Thyroid gland (tissue), 4 donors: Measurements from ENCODE around the gene SPAG17. TPM values are rescaled to one million over a fixed set of nuclear protein-coding genes. Genes with fewer than 3 reads are reported as not detected.

ENCODE experiments used
- DNase-seq, 2 donors: peaks; one replicate each; pipeline ENCODE4 v3.0.0-alpha.2; 2019
- H3K27ac ChIP-seq, 3 donors: fragments of 200-600 bp; sonication (generic); 1 replicate in 2 of 3; 2 replicates in 1 of 3; pipeline ENCODE4 v1.5.1; 2016 to 2019; ENCODE audit warnings: mild to moderate bottlenecking in 1 of 3, moderate library complexity in 1 of 3
- H3K27me3 ChIP-seq: fragments of 200-600 bp; sonication (generic); one replicate; pipeline ENCODE4 v1.5.1; 2019
- H3K36me3 ChIP-seq, 2 donors: fragments of 200-600 bp; sonication (generic); one replicate each; pipeline ENCODE4 v1.5.1; 2016 to 2019
- H3K4me1 ChIP-seq, 2 donors: fragments of 200-600 bp; sonication (generic); one replicate each; pipeline ENCODE4 v1.5.1; 2017 to 2019
- H3K4me3 ChIP-seq, 3 donors: fragments of 200-600 bp; sonication (generic); replicated peaks in 1 of 3; 1 replicate in 2 of 3; 2 replicates in 1 of 3; pipeline ENCODE4 v1.5.1; 2016; ENCODE audit warnings: mild to moderate bottlenecking in 1 of 3
- H3K9me3 ChIP-seq: fragments of 200-600 bp; sonication (generic); one replicate; pipeline ENCODE4 v1.5.1; 2017
- CTCF ChIP-seq, 6 experiments: fragments of 200-600 bp in 3 of 6; fragments of 450-650 bp in 3 of 6; sonication (generic) in 3 of 6; IDR thresholded peaks; one replicate each; pipeline ENCODE4 v1.5.1; 2016 to 2019; ENCODE audit warnings: antibody characterized with exemption in 6 of 6, mild to moderate bottlenecking in 2 of 6, inconsistent platforms in 1 of 6, moderate library complexity in 1 of 6
- POLR2A ChIP-seq, 2 donors: fragments of 450-650 bp; IDR thresholded peaks; one replicate each; pipeline ENCODE4 v1.6.1; 2017; ENCODE audit warnings: antibody characterized with exemption in 2 of 2, mild to moderate bottlenecking in 2 of 2, moderate library complexity in 1 of 2
- WGBS, 2 donors: methylation state at CpG; one replicate each; pipeline ENCODE4 v1.1.5; 2017; 5-methylcytosine and 5-hydroxymethylcytosine counted together
- intact Hi-C: fragments of 100-400 bp; cut with DNase I; formaldehyde crosslinking; loops from one replicate; pipeline ENCODE4 v1.15.1; 2023
- total RNA-seq, 4 donors: library from RNA; depleted of rRNA; stranded (reverse); fragments of >200 nt; gene quantifications; one replicate each; pipeline ENCODE4 v1.2.3, GENCODE V29; 2016

SPAG17 gene
- total RNA-seq, 4 donors from 2014 or later: 0.81 to 14.6 (median 8.5) TPM

GRCh38 chr1:118204648-118205047 is 19.6 kb upstream of the SPAG17 start:
- no peak overlapping the region for H3K4me3 ChIP-seq
- intact Hi-C loops: no loop called here
- no peak for TF ChIP-seq CTCF (IDR thresholded peaks at IDR 0.05)
- no peak for TF ChIP-seq POLR2A (IDR thresholded peaks at IDR 0.05)
- DNase-seq: no peak
- no peaks in the 10 kb centered on the region for H3K36me3 ChIP-seq
- no peaks in the 10 kb centered on the region for H3K27me3 ChIP-seq
- H3K4me1 ChIP-seq: no peaks in the 10 kb centered on the region
- H3K27ac ChIP-seq: no peak overlapping the region
- H3K9me3 ChIP-seq: no peaks in the 10 kb centered on the region

GRCh38 chr1:118204105-118204504 is 19.1 kb upstream of the SPAG17 start:
- no peak for DNase-seq
- Histone ChIP-seq H3K4me1 (no peaks in the 10 kb centered on the region), H3K27ac (no peak overlapping the region), H3K4me3 (no peak overlapping the region), H3K9me3 (no peaks in the 10 kb centered on the region), H3K36me3 (no peaks in the 10 kb centered on the region), H3K27me3 (no peaks in the 10 kb centered on the region)
- TF ChIP-seq POLR2A (IDR thresholded peaks at IDR 0.05): no peak
- no peak for TF ChIP-seq CTCF (IDR thresholded peaks at IDR 0.05)
- WGBS, 2 donors: 86 to 88% methylated on average over 3 of the region's 3 CpGs
- intact Hi-C loops: no loop called here

DNA sequence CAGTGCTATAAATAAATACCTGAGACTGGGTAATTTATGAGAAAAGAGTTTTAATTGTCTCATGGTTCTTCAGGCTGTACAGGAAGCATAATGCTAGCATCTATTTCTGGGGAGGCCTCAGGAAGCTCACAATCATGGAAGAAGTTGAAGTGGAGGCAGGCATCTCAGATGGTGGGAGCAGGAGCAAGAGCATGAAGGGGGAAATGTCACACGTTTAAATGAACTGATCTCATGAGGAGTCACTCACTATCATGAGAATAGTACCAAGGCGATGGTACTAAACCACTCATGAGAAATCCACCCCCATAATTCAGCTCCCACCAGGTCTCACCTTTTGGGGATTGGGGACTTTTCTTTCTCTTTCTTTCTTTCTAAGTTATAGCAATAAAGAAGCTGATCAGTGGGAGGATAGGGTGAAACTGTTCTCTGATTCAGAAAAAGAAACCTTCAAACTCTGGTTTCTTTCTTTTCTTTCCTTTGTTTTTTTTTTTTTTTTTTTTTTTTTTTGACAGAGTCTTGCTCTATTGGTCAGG is 17.1 kb upstream of the SPAG17 start:
- intact Hi-C loops: no loop called here
- H3K9me3 ChIP-seq: no peaks in the 10 kb centered on the region
- TF ChIP-seq CTCF (IDR thresholded peaks at IDR 0.05) (no peak), POLR2A (IDR thresholded peaks at IDR 0.05) (no peak)
- DNase-seq: no peak
- H3K4me3 ChIP-seq: no peak overlapping the region
- whole genome bisulfite sequencing, 2 donors: 78 to 87% methylated on average over 2 of the region's 2 CpGs
- no peak overlapping the region for H3K27ac ChIP-seq
- no peaks in the 10 kb centered on the region for H3K27me3 ChIP-seq
- no peaks in the 10 kb centered on the region for H3K4me1 ChIP-seq
- no peaks in the 10 kb centered on the region for H3K36me3 ChIP-seq

GRCh38 chr1:118201524-118201923 is 16.5 kb upstream of the SPAG17 start:
- no peak for TF ChIP-seq CTCF (IDR thresholded peaks at IDR 0.05)
- no peak for TF ChIP-seq POLR2A (IDR thresholded peaks at IDR 0.05)
- Histone ChIP-seq H3K9me3 (no peaks in the 10 kb centered on the region), H3K4me1 (no peaks in the 10 kb centered on the region), H3K27me3 (no peaks in the 10 kb centered on the region), H3K27ac (no peak overlapping the region), H3K36me3 (no peaks in the 10 kb centered on the region), H3K4me3 (no peak overlapping the region)
- intact Hi-C loops: no loop called here
- DNase-seq: no peak
- WGBS, 2 donors: 69 to 72% methylated on average over 3 of the region's 3 CpGs

DNA sequence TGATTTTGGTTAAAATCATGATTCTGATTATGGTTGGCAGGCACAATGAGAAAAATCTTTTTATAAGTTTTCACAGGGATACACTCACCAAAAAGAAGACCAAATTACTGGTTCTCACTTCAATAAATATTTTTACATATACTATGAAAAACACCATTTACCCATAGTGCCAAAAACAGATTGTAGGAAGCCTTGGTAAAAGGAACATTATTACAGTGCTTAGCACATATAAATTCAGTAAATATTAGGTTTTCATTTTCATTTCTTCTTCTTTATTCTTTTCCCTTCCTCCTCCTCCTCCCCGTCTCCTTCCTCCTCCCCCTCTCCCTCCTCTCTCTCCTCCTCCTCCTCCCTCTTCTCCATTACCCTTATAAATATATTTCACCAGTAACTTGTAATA is 15.8 kb upstream of the SPAG17 start:
- TF ChIP-seq CTCF (IDR thresholded peaks at IDR 0.05): no peak
- no peak for TF ChIP-seq POLR2A (IDR thresholded peaks at IDR 0.05)
- DNase-seq: no peak
- WGBS, 2 donors: 82 to 86% methylated on average over 1 of the region's 1 CpG
- H3K27ac ChIP-seq: no peak overlapping the region
- H3K27me3 ChIP-seq: no peaks in the 10 kb centered on the region
- H3K4me3 ChIP-seq: no peak overlapping the region
- no peaks in the 10 kb centered on the region for H3K4me1 ChIP-seq
- H3K9me3 ChIP-seq: no peaks in the 10 kb centered on the region
- H3K36me3 ChIP-seq: no peaks in the 10 kb centered on the region
- intact Hi-C loops: no loop called here
